ENCODE data around the gene SLCO1C1.
"Not testable (repeated sequence)": the region's sequence is repeated elsewhere in the genome, so short reads cannot be mapped to it uniquely, and the experiment has no call there.

SLCO1C1 gene, protein sequence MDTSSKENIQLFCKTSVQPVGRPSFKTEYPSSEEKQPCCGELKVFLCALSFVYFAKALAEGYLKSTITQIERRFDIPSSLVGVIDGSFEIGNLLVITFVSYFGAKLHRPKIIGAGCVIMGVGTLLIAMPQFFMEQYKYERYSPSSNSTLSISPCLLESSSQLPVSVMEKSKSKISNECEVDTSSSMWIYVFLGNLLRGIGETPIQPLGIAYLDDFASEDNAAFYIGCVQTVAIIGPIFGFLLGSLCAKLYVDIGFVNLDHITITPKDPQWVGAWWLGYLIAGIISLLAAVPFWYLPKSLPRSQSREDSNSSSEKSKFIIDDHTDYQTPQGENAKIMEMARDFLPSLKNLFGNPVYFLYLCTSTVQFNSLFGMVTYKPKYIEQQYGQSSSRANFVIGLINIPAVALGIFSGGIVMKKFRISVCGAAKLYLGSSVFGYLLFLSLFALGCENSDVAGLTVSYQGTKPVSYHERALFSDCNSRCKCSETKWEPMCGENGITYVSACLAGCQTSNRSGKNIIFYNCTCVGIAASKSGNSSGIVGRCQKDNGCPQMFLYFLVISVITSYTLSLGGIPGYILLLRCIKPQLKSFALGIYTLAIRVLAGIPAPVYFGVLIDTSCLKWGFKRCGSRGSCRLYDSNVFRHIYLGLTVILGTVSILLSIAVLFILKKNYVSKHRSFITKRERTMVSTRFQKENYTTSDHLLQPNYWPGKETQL

DNA sequence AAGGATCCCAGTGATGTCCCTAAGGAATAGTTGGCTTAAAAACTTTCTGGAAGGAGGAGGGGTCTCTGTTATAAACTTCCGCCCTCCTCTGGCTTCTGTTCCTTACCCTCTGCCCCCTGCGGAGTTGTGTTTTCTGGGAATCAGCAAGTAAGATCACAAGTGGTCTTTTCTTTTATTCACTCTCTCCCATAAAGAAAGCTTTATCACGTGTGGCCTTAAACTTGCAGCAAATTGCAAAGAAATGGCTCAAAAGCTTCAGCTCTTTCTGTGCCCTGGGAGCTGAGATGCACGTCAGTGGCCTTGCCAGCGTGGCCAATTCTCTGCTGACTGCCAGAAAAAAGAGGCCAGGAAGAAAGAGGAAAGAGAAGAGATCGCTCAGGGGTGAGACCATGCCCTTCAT is at the start of gene SLCO1C1:
Gene SLCO1C1 (plus strand): TSS at position 101 of the 400 bp plus-strand sequence. CDS start 4,245 bp downstream, outside the sequence.
- in situ Hi-C loops (cut with HindIII; ENCODE audit: low sequenced_read_pairs) = no loop called here

DNA sequence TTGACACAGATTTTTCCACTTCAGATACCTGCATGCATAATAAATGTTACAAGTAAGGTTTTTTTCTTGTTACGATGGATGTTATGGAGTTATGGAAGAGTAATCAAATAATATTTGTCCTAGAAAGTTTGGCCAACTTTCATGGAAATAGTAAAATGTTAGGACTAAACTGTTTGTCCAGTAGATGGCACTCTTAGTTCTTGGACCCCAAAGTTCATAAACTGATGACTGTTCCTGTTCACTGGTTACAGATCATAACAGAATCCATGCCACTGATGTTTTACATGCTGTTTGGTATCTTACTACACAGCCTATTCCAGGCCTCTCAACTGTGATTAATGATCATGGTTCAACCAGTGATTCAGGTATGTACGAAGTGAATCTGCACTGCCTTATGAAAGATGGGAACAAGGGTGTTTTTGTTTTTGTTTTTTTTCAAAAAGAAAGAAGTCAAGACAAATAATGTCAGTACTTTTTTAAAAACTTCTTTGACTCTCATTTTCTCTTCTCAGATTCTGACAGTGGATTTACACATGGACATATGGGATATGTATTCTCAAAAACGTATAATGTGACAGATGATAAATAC is 48.8 kb upstream of the SLCO1C1 start:
- in situ Hi-C loops (cut with HindIII; ENCODE audit: low sequenced_read_pairs) = no loop called here

DNA sequence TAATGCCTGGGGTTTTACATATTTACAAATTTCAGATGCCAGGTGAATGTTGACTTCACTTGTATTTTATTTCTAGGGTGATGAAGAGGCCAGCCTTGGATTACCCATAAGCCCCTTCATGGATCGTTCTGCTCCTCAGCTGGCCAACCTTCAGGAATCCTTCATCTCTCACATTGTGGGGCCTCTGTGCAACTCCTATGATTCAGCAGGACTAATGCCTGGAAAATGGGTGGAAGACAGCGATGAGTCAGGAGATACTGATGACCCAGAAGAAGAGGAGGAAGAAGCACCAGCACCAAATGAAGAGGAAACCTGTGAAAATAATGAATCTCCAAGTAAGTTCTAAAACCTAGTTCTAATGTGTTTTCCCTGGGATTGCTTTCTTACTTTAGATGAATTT is 41.3 kb upstream of the SLCO1C1 start:
- in situ Hi-C loops (cut with HindIII; ENCODE audit: low sequenced_read_pairs) = no loop called here

DNA sequence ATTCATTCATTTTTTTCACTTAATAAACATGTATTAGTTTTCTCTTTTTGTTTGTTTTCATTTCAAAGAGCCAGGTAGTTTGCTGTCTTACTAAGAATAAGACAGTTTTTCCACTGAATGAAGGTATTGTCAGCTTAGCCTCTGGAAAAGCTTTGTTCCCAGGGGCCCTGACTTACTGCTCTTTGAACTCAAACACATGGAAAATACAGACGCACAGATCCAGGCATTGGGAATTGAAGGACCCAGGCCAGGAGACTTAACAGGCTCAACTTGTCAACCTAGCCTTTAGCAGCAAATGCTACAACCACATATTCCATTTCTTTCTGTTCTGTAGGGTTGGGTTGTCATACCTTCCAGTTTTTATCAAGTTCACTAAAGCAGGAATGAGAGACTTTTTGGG is 38.5 kb upstream of the SLCO1C1 start:
- in situ Hi-C loops (cut with HindIII; ENCODE audit: low sequenced_read_pairs) = no loop called here

DNA sequence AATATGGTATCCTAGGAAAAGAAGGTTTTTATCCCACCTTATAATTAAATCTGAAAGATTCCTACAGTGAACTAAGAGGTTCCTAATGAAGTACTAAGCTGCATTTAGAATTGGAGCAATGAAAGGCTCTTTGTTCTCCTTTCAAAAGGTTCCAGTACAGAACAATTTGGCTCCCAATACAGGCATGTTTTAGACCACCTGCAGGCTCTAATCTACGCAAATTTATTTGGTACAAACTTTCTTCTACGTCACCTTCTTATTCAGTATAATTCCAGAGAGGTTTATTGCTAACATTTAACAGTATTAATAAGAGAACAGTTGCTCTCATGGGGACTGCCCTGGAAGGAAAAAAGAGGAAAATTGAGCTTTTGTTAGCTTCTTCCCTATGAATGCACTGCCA is 37.6 kb upstream of the SLCO1C1 start:
- in situ Hi-C loops (cut with HindIII; ENCODE audit: low sequenced_read_pairs) = no loop called here

DNA sequence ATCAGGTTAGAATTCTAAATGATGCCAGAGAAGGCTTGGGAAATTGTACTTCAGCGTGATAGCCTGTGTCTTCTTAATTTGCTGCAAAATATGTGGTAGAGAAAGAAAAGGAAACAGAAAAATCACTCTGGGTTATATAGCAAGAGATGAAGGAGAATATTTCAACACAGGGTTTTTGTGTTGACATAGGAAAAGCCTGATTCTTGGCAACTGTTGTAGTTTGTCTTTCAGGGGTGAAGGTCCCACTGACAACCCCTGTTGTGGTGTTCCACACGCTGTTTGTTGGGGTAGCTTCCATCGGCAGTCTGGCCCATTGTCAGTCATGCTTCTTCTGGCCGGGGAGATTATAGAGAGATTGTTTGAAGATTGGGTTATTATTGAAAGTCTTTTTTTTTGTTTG is 13.8 kb upstream of the SLCO1C1 start:
- in situ Hi-C loops (cut with HindIII; ENCODE audit: low sequenced_read_pairs) = no loop called here

DNA sequence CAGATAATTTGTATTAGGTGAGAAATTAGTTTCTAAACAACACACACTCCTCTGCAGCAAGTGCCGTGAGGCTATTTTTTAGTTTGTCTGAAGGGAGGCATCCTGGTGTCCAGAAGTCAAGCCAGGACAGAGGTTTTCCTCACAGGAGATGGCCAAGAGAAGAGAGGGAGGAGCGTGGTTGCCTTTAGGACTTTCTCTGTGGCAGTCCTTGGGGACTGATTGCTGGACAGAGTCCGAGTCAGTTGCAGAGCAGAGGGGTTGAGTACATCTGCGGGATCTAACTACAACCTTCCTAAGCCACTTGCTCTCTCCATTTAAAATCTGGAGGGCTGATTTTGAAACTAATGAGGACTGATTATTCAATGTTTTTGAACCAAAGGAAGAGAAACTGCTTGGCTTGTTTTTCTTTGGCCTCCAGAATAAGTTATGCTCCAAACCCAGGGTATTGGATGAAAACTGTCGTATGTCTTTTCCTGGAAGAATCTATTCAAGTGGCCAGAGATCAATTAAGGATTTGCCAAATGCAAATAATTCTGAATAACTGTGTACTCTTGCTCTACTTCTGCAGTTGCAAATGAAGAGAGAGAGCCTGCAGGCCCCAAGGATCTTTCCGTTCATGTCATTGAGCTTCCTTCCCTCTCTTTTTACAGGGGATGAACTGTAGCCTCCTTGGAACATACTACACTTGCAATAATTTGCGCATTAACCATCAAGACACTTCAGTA is 1.2 kb downstream of the SLCO1C1 start:
- in situ Hi-C loops (cut with HindIII; ENCODE audit: low sequenced_read_pairs) = no loop called here

DNA sequence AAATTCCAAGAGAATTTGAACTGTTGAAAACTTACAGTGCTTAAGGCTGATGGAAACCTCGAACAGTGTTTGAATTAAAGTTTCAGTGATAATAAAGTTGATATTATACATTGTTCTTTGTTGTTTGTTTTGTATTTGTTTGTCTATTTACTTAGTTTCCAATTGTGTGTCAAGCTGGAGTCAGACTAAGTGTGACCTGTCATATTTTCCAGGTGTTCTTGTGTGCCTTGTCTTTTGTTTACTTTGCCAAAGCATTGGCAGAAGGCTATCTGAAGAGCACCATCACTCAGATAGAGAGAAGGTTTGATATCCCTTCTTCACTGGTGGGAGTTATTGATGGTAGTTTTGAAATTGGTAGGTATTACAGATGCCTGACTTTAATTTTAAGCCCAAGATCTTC is 6.0 kb downstream of the SLCO1C1 start:
- in situ Hi-C loops (cut with HindIII; ENCODE audit: low sequenced_read_pairs) = no loop called here

DNA sequence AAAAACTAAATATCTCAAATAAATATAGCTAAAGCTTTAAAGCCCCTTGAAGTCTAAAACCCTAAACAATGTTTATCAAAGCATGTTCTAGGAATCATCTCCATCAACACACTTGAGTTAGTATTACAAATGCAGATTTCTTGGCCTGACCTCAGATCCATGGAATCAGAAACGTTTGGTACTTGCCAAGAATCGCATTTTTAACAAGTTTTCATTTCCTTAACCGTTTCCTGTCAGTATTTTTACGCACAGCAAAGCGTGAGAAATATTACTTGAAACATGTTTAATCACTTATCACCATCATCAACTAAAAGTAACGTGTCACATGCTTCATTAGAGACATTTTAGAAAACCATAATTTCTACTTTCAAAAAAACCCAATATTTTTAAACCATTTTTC is 9.7 kb downstream of the SLCO1C1 start:
- in situ Hi-C loops (cut with HindIII; ENCODE audit: low sequenced_read_pairs) = no loop called here

DNA sequence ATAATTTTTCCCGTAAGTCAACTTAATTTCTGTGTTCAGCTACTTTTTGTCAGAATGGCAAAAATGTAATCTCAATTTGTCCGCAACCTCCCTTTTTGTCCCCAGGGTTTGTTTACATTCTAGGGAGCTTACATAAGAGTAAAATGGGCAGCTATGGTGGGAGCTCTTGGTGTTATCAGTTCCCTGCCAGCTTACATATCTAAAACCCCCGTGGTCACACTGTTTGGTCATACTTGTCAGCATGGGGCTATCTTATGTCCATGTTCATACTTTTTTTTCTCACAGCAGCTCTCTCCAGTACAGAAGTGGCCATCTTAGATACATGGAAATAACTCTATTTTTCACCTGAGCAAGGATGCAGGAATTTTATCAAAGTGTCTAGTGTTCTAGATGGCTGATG is 16.7 kb downstream of the SLCO1C1 start:
- in situ Hi-C loops (cut with HindIII; ENCODE audit: low sequenced_read_pairs) = no loop called here

DNA sequence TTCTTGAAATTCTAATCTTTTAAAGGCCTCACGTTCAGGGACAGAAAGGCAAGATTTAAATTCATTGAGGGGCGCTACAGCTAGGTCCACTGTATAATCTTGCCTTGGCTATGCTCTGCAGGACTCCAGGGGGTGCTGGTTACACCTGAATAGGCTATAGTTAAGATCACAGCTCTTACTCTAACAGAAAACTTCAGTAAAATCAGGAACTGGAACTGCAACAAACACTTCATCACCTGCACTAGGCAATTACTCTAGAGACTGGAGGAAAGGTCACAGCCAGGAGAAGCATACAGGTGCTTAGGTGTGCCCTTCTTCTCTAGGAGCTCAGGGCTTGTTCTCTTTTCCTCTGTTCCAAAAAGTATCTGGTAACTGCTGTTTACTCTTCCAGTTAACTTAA is 20.9 kb downstream of the SLCO1C1 start:
- in situ Hi-C loops (cut with HindIII; ENCODE audit: low sequenced_read_pairs) = no loop called here

DNA sequence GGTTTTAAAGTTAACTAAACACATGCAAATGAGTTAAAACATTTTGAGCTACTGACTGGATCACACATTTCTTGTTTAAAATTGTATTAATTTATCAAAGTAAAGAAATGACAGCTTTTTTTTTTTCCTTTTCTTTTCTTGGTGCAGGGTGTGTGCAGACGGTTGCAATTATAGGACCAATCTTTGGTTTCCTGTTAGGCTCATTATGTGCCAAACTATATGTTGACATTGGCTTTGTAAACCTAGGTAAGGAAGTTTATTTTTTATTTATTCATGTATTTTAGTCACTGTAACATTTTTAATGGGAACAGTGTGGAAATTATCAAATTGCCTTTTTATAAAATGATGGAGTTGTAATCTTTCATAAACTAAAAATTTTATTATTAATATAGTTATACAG is 21.9 kb downstream of the SLCO1C1 start:
- in situ Hi-C loops (cut with HindIII; ENCODE audit: low sequenced_read_pairs) = no loop called here

DNA sequence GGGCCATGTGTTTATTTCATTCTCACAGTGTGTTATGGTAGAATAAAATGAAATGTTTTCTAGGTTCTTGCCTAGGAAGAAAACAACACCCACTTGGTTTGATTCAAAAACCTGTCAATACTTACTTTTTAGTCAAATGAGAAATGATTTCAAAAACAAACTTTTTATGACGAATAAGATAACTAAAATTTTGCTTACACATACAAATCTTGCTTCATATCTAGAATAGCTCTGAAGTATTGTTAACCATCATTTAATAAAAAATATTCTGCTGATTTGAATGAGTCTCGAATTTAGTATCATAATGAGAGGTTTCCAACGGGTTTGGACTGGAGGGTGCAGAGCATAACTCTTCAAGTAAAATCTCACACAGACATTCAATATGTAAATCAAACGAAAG is 23.2 kb downstream of the SLCO1C1 start:
- in situ Hi-C loops (cut with HindIII; ENCODE audit: low sequenced_read_pairs) = no loop called here

DNA sequence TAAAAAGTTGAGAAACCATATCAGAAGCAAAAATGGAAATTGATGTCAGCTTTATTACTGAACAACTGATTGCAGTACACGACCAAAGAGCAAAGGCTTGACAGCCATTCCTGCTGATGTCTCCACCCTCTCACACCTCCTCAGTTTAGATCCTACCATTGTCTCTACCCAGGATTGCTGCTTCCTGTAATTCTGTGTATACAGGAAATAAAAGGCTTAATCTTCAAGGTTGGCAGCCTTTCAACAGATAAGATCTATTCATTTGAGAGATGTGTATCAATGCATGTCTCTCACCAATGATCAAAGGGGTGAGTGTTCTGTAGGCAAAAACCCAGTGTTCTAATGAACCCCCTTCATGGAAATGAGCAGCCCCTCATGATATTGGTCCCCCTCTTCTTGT is 27.0 kb downstream of the SLCO1C1 start:
- in situ Hi-C loops (cut with HindIII; ENCODE audit: low sequenced_read_pairs) = no loop called here

DNA sequence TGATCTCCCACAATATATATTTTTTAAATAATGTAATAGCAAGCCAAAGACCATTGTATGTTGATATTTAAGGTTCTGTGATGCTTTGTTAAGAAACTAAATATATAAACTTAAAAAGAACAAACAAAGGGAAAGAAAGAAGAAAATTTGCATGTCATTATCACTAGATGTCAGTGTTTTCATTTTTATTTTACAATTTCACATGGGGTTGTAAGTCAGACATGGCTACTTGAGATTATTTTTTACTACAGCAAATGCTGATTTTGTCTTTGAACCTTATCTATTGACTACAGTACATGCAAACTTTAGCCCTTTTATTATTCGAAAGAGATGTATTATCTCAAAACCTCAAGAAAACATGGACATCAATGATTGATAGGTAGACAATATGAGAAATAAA is 36.1 kb downstream of the SLCO1C1 start:
- in situ Hi-C loops (cut with HindIII; ENCODE audit: low sequenced_read_pairs) = no loop called here

DNA sequence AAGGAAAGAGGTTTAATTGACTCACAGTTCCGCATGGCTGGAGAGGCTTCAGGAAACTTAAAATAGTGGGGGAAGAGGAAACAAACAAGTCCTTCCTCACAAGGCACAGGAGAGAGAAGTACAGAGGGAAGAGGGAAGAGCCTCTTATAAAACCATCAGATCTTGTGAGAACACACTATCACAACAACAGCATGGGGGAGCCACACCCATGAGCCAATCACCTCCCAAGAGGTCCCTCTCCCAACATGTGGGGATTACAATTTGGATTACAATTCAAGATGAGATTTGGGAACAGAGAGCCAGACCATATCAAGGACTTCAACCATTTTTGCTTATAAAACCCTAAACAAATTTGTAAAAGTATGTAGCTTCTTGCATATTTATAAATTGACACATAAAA is 45.8 kb downstream of the SLCO1C1 start:
- in situ Hi-C loops (cut with HindIII; ENCODE audit: low sequenced_read_pairs) = no loop called here

DNA sequence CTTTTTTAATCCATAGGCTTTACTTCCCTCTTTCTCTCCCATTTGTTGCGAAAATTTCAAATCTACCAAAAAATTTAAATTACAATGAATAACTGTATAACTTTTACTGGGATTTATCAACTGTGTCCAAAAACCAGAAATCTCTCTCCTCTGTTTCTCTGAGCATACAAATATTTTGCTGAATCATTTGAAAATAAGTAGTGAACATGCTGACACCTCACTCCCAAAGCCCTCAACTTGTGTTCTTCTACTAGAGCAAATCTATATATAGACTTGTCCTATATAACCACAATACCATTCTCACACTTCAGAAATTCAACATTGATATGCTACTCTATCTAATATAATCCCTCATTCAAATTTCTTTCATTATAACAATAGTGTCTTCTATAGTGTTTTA is 53.1 kb downstream of the SLCO1C1 start:
- in situ Hi-C loops (cut with HindIII; ENCODE audit: low sequenced_read_pairs) = no loop called here

DNA sequence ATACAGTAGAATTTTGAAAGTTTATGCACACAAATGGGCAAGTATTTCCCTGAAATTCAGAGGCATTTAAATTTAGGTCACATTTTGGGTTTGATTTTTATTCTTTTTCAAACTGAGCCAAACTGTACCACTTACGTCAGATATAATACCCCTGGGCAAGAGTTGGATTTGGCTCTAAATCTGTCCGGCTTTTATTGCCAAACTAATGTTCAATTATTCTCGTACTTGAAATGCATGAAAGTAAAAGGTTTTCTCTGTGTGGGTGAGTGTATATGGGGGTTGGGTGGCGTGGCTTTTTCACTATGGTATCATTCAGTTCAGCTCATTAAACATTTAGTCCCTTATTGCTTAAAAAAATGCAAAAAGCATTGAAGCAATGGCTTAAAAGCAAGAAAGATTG is 55.9 kb downstream of the SLCO1C1 start:
- in situ Hi-C loops (cut with HindIII; ENCODE audit: low sequenced_read_pairs) = no loop called here

DNA sequence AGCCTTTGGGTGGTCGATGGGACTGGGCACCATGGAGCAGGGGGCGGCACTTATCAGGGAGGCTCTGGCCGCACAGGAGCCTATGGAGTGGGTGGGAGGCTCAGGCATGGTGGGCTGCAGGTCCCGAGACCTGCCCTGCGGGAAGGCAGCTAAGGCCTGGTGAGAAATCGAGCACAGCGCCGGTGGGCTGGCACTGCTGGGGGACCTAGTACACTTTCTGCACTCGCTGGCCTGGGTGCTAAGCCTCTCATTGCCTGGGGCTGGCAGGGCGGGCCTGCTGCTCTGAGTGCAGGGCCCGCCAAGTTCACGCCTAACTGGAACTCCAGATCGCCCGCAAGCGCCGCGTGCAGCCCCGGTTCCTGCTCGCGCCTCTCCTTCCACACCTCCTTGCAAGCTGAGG is 82.3 kb downstream of the SLCO1C1 start:
- in situ Hi-C loops (cut with HindIII; ENCODE audit: low sequenced_read_pairs) = no loop called here

DNA sequence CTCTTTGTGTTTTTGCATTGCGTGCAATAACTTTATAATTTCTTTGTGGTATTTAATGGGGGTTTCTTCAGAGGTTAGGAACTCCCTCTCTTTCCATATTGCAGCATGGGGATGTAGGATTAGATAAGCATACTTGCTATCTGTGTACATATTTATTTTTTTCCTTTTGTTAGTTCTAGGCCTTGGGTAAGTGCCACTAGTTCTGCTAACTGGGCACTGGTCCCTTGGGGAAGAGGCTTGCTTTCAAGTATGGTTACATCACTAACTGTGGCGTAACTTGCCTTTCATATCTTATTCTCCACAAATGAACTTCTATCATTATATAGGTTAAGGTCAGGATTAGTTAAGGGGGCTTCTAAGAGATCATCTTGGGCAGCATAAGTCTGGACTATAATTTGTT is 83.8 kb downstream of the SLCO1C1 start:
- in situ Hi-C loops (cut with HindIII; ENCODE audit: low sequenced_read_pairs) = no loop called here

DNA sequence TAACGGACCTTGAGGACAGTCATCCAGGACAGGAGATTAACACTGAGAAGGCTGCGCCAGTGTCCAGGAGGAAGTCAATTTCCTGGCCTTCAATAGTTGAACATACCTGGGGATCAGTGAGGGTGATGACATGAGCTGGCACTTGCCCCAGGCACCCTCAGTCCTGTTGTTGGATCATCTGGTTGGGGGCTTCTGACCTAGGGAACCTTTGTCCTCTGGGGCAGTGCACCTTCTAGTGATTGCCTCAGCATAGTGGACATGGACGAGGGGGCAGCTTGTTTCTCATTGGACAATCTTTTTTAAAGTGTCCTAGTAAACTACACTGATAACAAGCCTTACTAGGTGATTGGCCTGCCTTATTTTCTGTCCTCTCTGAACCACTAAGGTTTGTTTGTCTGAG is 84.8 kb downstream of the SLCO1C1 start:
- in situ Hi-C loops (cut with HindIII; ENCODE audit: low sequenced_read_pairs) = not testable (repeated sequence)

Data from DLD1 (cell line).